ENCODE measurements around the gene HOXA2.

- TF ChIP-seq CTCF (tag by site-specific recombination; IDR thresholded peaks at IDR 0.05): no peak
- no peak for TF ChIP-seq MYNN (tag by site-specific recombination; IDR thresholded peaks at IDR 0.05; ENCODE audit: borderline replicate concordance)
- no peak for TF ChIP-seq ZNF621 (tag by site-specific recombination; IDR thresholded peaks at IDR 0.05)
- TF ChIP-seq ZNF280C (tag by site-specific recombination; IDR thresholded peaks at IDR 0.05): no peak
- TF ChIP-seq ZFP69B (tag by site-specific recombination; IDR thresholded peaks at IDR 0.05): no peak
- TF ChIP-seq GFI1B (tag by site-specific recombination; IDR thresholded peaks at IDR 0.05): no peak
- TF ChIP-seq ZNF274 (IDR thresholded peaks at IDR 0.05; ENCODE audit: low read length): no peak
- TF ChIP-seq ZNF274 (tag by site-specific recombination; IDR thresholded peaks at IDR 0.05; ENCODE audit: borderline replicate concordance): no peak
- TF ChIP-seq ZNF23 (tag by site-specific recombination; IDR thresholded peaks at IDR 0.05; ENCODE audit: borderline replicate concordance): no peak
- TF ChIP-seq KLF16 (tag by site-specific recombination; IDR thresholded peaks at IDR 0.05): no peak
- no peak for TF ChIP-seq ZNF513 (tag by site-specific recombination; IDR thresholded peaks at IDR 0.05)
- no peak for TF ChIP-seq ZNF280D (tag by site-specific recombination; IDR thresholded peaks at IDR 0.05)
Measured at GRCh38 chr7:27078616-27079233, 23.8 kb downstream of the HOXA2 start.

Data from HEK293 (cell line).